Endothelial cell of umbilical vein (primary cell): ENCODE data around the gene THSD4.

Experiments used
- CTCF ChIP-seq, 2 donors: IDR thresholded peaks; 1 replicate in 1 of 2; 2 replicates in 1 of 2; pipeline ENCODE4 v1.5.1; 2011; ENCODE audit warnings: low read length in 2 of 2, mild to moderate bottlenecking in 2 of 2, moderate library complexity in 2 of 2, control low read depth in 1 of 2, inconsistent platforms in 1 of 2, low read depth in 1 of 2; ENCODE audit not compliant: insufficient read depth in 1 of 2; ENCODE audit errors: extremely low read depth in 1 of 2
- EZH2 ChIP-seq: IDR thresholded peaks from 2 replicates; pipeline ENCODE4 v1.6.1; 2012; ENCODE audit warnings: borderline replicate concordance, low read depth, mild to moderate bottlenecking, moderate library complexity, low read length, inconsistent platforms; ENCODE audit not compliant: severe bottlenecking
- FOS ChIP-seq: IDR thresholded peaks from 2 replicates; pipeline ENCODE4 v1.6.1; 2011; ENCODE audit warnings: mild to moderate bottlenecking, low read length, moderate library complexity, borderline replicate concordance; ENCODE audit not compliant: insufficient read depth
- JUN ChIP-seq: IDR thresholded peaks from 2 replicates; pipeline ENCODE4 v1.6.1; 2011; ENCODE audit warnings: borderline replicate concordance, low read depth; ENCODE audit not compliant: insufficient read length, insufficient read depth
- MAX ChIP-seq: IDR thresholded peaks from 2 replicates; pipeline ENCODE4 v1.6.1; 2011; ENCODE audit not compliant: insufficient read depth, insufficient read length
- MYC ChIP-seq: IDR thresholded peaks from one replicate; pipeline ENCODE4 v1.6.1; 2011; ENCODE audit warnings: mild to moderate bottlenecking, low read depth, low read length
- POLR2A ChIP-seq: IDR thresholded peaks from 2 replicates; pipeline ENCODE4 v1.6.1; 2012; ENCODE audit warnings: low read depth, mild to moderate bottlenecking, control low read depth, low read length
- POLR2AphosphoS5 ChIP-seq: IDR thresholded peaks from 2 replicates; pipeline ENCODE4 v1.6.1; 2012; ENCODE audit warnings: low read depth, mild to moderate bottlenecking, control low read depth, low read length, moderate library complexity; ENCODE audit not compliant: insufficient read depth

- TF ChIP-seq CTCF (IDR thresholded peaks at IDR 0.05; ENCODE audit: extremely low read depth in 1 of 2, insufficient read depth in 1 of 2, low read depth in 1 of 2, low read length in 2 of 2) (no peak), POLR2AphosphoS5 (no peak), EZH2 (no peak), POLR2A (no peak), MAX (no peak), MYC (no peak), JUN (no peak), FOS (no peak)
Measured at GRCh38 chr15:71189718-71190117, 74.4 kb downstream of the THSD4 start.
